LNCAP (cell line): Measurements from ENCODE around the gene GJA8.

ENCODE experiments used
- TF ChIP-seq, protein P1 (sequence below): fragments of 450-650 bp; IDR thresholded peaks from 2 replicates; pipeline ENCODE4 v1.5.1; 2017; ENCODE audit warnings: mild to moderate bottlenecking

The GJA8 gene

DNA sequence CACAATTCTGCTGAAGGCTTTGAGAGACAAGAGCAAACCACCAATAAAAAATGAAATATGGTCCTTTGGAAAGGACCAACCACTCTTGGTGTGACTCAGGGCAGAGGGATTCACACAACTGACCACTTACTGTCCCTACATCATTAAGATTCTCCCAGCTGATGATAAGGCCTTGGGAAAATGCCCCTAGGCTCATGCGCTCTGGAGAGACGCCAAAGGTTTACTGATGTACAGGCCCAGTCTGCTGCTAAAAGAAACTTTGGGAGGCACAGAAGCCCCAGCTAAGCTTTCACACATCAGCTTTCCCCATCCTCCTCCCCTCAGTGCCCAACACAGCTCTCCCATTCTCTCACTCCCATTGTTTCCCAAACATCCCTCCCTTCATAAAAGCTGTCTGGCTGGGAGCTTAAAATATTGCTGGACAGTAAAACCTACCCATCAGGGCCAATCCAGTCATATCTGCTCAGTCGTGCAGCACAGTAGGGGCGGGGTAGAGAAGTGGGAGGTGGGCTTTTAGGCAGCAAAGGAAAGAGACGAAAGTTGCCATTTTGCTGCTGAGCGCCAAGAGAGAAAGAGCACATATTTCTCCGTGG, at the start of gene GJA8:
Gene GJA8 (plus strand): TSS at position 543 of the 593 bp plus-strand sequence. CDS start 5,161 bp downstream, outside the sequence.
- TF ChIP-seq, protein P1, sequence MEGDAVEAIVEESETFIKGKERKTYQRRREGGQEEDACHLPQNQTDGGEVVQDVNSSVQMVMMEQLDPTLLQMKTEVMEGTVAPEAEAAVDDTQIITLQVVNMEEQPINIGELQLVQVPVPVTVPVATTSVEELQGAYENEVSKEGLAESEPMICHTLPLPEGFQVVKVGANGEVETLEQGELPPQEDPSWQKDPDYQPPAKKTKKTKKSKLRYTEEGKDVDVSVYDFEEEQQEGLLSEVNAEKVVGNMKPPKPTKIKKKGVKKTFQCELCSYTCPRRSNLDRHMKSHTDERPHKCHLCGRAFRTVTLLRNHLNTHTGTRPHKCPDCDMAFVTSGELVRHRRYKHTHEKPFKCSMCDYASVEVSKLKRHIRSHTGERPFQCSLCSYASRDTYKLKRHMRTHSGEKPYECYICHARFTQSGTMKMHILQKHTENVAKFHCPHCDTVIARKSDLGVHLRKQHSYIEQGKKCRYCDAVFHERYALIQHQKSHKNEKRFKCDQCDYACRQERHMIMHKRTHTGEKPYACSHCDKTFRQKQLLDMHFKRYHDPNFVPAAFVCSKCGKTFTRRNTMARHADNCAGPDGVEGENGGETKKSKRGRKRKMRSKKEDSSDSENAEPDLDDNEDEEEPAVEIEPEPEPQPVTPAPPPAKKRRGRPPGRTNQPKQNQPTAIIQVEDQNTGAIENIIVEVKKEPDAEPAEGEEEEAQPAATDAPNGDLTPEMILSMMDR = no peak

DNA sequence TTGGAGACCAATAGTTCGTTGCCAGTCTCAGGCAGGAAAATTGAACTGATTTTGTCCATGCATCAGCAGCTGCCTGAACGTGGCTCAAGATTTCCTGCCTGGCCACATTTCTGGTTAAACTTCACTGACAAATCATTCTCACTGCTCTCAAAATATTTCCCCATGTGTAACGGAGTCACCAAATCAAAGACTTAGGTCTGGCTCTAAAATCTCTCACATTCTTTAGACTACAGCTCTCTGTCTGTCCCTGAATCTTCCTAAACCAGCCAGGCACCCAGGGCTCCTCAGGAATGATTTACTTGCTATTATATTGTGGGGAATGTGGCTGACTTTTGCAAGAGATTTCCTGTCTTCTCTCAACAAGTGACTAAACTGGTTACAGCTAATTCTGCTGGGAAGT, 49.2 kb upstream of the GJA8 start:
- TF ChIP-seq, protein P1 = no peak

DNA sequence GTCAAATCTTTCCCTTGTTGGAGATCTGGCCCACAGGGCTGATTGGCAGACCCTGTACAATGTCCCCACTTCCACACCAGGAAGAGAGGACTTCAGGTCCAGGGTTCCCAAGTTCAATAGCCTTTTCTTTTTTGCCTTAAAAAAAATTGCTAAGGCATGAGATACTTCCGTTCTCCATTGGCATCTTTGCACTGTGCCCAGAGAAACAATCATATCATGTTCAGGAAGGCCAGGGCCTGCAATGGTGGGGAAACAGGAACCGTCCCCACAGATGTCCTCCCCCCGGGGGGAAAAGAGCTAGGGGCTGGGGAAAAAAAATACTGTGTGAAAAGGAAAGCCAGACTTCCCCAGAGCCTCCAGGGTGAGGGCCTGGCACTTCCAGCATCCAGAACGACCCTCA, 24.6 kb upstream of the GJA8 start:
- TF ChIP-seq, protein P1 = no peak

DNA sequence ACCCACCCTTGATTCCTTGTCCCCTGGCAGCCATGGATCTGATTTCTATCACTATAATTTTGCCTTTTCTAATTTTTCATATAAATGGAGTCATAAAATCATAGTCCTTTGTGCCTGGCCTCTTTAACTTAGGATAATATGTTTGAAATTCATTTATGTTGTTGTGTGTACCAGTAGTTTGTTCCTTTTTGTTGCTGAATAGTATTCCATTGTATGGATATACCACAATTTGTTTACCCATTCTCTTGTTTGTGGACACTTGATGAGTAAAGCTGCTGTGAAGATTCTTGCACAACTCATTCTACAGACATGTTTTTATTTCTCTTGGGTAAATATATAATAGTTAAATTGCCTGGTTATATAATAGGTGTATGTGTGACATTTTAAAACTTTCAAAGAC, 22.7 kb upstream of the GJA8 start:
- TF ChIP-seq, protein P1 = no peak

DNA sequence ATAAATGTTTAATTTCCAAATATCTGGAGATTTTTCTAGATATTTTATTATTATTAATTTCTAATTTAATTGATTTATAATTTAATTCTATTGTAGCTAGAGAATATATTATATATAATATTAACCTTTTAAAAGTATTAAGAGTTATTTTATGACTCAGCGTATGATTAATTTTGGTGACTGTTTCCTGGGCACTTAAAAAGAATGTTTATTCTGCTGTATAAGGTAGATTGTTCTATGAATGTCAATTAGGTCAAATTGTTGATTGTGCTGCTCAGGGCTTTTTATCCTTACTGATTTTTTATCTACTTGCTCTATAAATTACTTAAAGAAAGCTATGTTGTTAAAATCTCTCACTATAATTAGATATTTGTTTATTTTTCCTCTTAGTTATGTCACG, 20.1 kb upstream of the GJA8 start:
- TF ChIP-seq, protein P1 = no peak

DNA sequence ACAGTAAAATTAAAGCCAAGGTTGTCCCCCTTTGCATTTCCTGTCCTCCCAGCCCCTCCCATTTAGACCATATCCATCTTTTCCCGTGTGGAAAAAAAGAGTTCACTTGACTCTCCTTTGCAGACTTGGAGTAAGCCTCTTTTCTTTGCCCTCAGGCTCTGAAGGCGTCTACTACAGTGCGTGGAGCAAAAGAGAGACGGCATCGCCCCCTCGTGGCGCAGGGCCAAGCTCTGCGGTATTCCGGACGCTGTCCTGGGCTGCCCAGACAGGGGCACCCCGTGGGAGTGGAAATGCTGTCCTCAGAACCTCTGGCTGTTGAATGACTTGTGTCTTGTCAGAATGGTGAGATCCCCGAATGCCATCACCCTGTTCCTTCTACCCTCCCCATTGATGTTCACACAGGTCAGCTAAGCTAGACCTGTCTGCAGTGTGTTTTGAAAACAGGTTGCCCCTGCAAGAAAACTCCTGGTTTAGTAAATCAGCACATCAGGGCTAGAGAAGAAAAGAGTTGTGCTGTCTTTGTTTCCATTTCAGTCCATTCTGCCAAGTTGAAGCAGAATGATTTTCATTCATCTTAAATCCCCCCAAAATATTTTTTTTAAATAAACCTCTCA, 12.3 kb upstream of the GJA8 start:
- TF ChIP-seq, protein P1 = peak; percentile 64

DNA sequence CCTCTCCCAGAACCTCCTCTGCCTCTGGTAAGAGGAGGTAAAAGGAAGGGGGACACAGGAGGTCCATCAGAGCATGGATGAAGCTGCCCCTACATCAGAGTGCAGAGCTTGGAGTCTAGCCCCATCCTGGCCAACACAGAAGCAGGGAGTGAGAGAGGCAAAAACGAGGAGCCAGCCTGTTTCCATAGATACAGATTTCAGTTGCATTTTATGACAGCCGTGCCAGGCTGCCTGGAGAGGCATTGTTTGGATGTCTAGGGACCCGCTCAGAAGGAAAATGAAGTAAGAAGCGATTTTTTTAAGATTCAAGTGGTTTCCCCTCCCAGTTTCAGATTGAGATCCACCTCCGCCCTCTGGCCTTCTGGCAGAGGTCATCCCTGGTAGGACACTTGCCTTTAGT, 11.5 kb upstream of the GJA8 start:
- TF ChIP-seq, protein P1 = no peak
